RKO (cell line): ENCODE data around the gene NTSR1.

Experiments used
- DNase-seq: peaks from one replicate; pipeline ENCODE4 v3.0.0-alpha.2; 2016; ENCODE audit warnings: low spot score

NTSR1 gene

GRCh38 chr20:62771396-62772102 is 62.9 kb downstream of the NTSR1 start:
- DNase-seq: no peak

- DNase-seq: no peak
These were observed 63.5 kb downstream of the NTSR1 start for GRCh38 chr20:62772103-62772611.

DNA sequence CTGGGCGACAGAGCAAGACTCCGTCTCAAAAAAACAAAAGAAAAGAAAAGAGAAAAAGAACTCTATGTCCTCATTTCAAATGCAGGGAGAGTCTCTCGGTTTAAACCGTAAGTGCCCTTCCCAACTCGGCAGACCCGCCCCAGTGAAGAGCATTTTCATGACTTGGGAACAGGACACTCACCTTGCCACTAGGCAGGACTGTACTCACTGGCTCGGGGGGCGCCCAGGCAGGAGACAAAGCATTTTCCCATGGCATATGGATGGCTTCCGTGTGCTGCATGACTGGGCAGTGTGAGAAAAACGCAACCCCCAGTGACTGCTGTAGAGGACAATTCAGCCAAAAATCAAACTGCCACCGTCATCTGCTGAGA is 64.0 kb downstream of the NTSR1 start:
- no peak for DNase-seq

- no peak for DNase-seq
These were observed 64.6 kb downstream of the NTSR1 start for GRCh38 chr20:62772990-62773844.

GRCh38 chr20:62773845-62774714 is 65.4 kb downstream of the NTSR1 start:
- no peak for DNase-seq

DNA sequence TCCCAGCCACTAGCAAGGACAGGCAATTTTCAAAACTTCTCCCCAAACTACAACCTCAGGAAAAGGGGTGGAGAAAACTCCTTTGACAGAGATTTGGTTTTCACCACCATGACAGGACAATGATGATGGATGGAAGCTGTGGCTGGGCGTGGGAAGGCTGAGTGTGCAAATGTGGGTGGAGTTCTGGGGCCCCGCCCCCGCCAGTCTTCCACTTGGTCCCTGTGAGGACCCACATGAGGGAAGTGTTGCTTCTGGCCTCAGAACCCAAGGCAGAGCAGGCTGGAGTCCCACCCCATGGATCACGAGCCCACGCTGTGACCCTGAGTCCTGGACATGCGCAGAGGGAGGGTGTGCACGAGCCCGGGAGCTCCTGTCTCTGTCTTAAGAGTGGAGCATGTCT is 66.1 kb downstream of the NTSR1 start:
- peak; percentile 29 for DNase-seq

DNA sequence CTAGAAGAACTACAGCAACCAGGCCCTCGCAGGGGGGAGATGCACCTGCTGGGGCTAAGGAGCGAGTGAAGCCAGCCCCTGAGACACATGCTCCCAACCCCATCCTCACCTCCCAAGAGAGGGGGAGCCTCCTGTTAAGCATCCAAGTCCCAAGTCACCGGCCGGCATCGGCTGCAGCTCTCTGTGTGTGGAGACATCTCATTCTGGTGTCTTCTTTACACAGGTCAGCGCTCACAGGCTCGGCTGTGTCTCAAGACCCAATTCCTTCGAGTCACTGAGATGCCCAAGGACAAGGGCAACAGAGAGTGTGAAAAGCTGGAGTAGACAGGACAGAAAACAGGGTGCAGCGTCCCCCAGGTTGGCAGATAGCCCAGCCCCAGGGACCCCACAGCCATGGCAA is 66.6 kb downstream of the NTSR1 start:
- no peak for DNase-seq

DNA sequence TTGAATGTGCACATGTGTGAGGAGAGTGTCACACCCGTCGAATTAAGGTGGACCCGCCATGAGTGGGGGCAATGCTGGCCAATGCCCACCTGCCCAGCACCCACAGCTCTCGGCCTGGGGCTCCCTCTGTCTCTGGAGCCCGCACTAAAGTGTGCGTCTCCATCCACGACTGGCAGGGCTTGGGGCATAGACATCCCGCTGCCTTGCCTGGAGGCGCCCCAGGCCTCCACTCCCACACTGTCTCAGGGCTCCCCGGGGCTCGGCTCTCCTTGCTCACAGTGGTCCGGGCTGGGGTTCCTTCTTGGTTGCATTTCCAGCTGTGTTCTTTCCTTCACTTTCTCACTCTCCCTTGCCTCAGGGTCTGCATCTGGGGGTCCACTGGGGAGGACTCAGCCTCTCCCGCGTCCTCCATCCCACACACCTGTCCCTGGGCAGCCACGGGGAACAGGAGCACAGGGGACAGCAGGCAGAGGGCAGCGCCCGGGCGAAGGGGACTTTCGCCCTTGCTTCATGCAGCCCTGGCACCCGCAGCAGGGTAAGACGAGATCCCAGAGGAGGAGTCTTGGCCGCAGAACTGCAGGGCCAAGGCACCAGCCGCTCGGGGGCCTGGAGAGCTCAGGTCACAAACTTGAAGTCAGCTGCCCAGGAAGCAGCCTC is 67.5 kb downstream of the NTSR1 start:
- no peak for DNase-seq

- peak; percentile 90 for DNase-seq
These were observed 68.3 kb downstream of the NTSR1 start for GRCh38 chr20:62776692-62777527.

DNA sequence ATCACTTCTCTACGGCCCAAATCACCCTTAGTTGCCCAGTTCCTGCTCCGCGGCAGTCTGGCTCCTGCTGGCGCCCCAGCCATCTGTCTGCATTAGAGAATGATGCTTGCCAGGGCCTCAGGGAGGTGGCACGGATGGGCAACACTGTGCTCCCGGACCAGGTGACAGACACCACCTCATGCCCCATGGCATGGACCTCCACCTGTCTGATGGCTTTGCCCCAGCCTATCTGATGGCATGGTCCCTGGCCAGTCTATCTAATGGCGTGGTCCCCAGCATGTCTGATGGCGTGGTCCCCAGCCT is 68.8 kb downstream of the NTSR1 start:
- no peak for DNase-seq

DNA sequence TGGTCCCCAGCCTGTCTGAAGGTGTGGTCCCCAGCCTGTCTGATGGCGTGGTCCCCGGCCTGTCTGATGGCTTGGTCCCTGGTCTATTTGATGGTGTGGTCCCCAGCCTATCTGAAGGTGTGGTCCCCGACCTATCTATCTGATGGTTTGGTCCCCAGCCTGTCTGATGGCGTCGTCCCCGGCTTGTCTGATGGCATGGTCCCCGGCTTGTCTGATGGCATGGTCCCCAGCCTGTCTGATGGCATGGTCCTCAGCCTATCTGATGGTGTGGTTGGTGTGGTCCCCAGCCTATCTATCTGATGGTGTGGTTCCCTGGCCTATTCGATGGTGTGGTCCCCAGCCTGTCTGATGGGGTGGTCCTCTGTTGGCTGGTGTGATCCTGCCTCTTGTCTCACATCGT is 69.4 kb downstream of the NTSR1 start:
- DNase-seq: no peak

GRCh38 chr20:62778601-62779416 is 70.2 kb downstream of the NTSR1 start:
- no peak for DNase-seq

DNA sequence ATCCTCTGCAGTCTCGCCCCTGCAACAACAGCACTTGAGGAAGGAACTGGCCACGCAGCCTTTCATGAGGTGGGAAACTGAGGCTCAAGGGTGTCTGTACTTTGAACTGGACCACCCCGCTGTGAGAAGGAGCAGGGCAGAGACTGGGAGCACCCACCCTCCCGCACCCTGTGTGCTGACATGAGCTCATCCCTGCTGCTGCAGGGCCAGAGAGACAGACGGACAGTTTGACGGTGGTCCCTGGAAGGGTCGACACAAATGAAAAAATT is 70.7 kb downstream of the NTSR1 start:
- no peak for DNase-seq

DNA sequence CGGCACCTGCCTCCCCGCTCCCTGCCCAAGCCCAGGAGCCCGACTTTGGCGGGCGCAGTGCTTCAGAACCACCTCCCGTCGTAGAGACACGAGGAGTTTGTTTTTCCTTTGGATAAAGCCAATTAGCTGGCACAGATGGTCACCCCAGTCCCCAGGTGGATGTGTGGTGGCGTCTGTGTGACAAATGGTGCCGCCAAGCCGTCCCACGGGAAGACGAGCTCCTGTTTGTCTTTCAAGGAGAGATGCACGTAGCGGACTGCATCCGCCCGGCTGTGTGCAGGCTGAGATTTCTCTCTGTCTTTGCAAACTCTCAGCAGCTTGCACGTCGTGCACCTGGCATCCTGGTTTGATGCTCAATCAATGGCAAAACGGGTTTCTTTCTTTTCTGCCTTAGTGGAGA is 71.6 kb downstream of the NTSR1 start:
- DNase-seq: no peak

GRCh38 chr20:62780696-62781095 is 72.1 kb downstream of the NTSR1 start:
- DNase-seq: no peak

GRCh38 chr20:62782149-62782892 is 73.7 kb downstream of the NTSR1 start:
- DNase-seq: peak; percentile 39

DNA sequence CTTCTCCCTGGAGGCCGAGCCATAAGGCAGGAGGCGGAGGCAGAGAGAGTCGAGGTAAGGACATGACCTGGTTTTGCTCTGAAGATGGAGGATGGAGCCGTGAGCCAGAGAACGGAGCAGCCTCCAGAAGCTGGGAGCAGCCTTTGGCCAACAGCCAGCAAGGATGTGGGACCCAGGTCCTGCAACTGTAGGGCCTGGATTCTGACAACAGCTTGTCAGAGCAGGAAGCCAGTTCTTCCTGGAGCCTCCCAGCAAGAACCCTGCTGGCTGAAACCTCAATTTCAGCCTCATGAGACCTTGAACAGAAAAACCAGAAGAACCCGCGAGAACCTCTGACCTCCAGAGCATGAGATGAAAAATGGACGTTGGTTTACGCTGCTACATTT is 74.2 kb downstream of the NTSR1 start:
- DNase-seq: no peak

DNA sequence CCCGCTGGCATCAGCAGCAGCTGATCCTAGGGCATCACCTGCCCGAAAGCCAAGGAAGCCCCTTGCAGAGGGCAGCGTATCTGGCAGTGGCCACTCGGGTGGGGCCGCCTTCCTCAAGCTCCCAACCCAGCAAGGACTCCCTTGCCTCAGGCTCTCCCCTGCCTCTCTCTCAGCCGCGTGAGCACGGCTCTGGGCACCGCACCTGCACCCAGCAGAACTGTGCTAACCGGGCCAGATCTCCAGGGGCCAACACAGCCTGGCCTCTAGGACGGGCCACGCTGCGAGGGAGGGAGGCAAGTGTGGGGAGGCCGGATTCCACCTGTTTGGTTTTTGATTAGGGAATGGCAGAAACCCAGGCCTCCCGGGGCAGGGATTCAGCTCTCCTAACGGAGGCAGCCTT is 75.9 kb downstream of the NTSR1 start:
- no peak for DNase-seq

DNA sequence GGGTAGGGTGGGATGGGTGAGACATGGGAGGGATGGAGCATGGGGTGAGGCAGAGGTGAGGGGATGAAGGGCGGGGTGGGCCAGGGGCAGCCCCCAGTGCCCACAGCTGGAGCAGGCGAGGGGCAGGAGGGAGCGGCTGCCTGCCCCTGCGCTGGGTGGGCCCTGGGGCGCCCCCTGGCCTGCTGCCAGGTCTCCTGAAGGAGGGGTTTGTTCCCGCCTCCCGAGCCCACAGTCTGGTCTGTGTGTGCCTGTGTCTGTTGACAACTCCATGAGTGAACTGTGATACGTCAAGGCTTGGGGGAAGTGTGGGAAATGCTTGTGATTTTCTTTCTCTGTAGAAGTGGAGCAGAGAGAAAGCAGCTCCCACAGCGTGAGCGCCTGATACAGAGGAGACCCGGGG is 76.8 kb downstream of the NTSR1 start:
- DNase-seq: no peak

- no peak for DNase-seq
These were observed 77.5 kb downstream of the NTSR1 start for GRCh38 chr20:62786157-62786556.
